C4-2B (cell line): ENCODE data around the gene CCS.
"Not testable (repeated sequence)": the region's sequence is repeated elsewhere in the genome, so short reads cannot be mapped to it uniquely, and the experiment has no call there.

ENCODE experiments used
- CTCF ChIP-seq: fragments of 450-650 bp; conservative IDR thresholded peaks from 2 replicates; pipeline ENCODE4 v1.5.1; 2017; ENCODE audit warnings: mild to moderate bottlenecking
- ZFX ChIP-seq: fragments of 450-650 bp; IDR thresholded peaks from 2 replicates; pipeline ENCODE4 v1.6.1; 2017

GRCh38 chr11:66589315-66589714 is 3.7 kb upstream of the CCS start:
- TF ChIP-seq CTCF, ZFX: not testable (repeated sequence)
